GM12878 (cell line): ENCODE data around the gene CYREN. TPM values are rescaled to one million over a fixed set of nuclear protein-coding genes. Genes with fewer than 3 reads are reported as not detected.

Experiments
- ATAC-seq: fragments of 200-7000 bp; cut with Tn5 transposase; 3 replicates; pipeline ENCODE4 v1.9.1; 2020; ENCODE audit warnings: mild to moderate bottlenecking, moderate library complexity
- Bru-seq: library from RNA; stranded (reverse); fragments of 400-500 nt; gene quantifications from one replicate; lab custom pipeline; 2021; lab: Mats Ljungman, UMichigan
- BruChase-seq, 2 experiments: library from RNA; stranded (reverse); fragments of 400-500 nt; gene quantifications; one replicate each; lab custom pipeline; 2021; lab: Mats Ljungman, UMichigan
- BruUV-seq: library from RNA; stranded (reverse); fragments of 400-500 nt; replicated peaks from 2 replicates; lab custom pipeline; 2021; lab: Mats Ljungman, UMichigan
- CTCF ChIA-PET: fragments of 300-600 bp; sonication (Branson Sonifier 250); formaldehyde crosslinking; extraction: SDS; loops from one replicate; lab custom pipeline; 2021; ENCODE audit warnings: inconsistent platforms; lab: Yijun Ruan, JAX
- POLR2A ChIA-PET: fragments of 350-600 bp; formaldehyde crosslinking; extraction: SDS; loops from one replicate; lab custom pipeline; 2021; ENCODE audit warnings: inconsistent platforms; lab: Charles Lee
- RAD21 ChIA-PET: fragments of 300-600 bp; sonication (Branson Sonifier 250); formaldehyde crosslinking; loops from one replicate; lab custom pipeline; 2023; ENCODE audit warnings: antibody characterized with exemption; ENCODE audit not compliant: unreplicated experiment; lab: Charles Lee
- SMC1A ChIA-PET: fragments of 300-600 bp; sonication (Branson Sonifier 250); formaldehyde crosslinking; loops from one replicate; lab custom pipeline; 2023; ENCODE audit not compliant: unreplicated experiment, uncharacterized antibody; lab: Charles Lee
- DNase-seq: peaks from one replicate; pipeline ENCODE4 v3.0.0-alpha.2; 2011; ENCODE audit warnings: low read depth, low spot score
- FAIRE-seq: peaks from 3 replicates; lab custom pipeline; 2011; peaks lifted over from hg19 to GRCh38; lab: Jason Lieb, UNC
- H2AFZ ChIP-seq: 2 replicates; pipeline ENCODE4 v1.6.0; 2011; ENCODE audit warnings: low read depth, low read length, control low read depth; ENCODE audit not compliant: control insufficient read depth
- H3K27ac ChIP-seq: 2 replicates; pipeline ENCODE4 v1.5.1; 2011; ENCODE audit warnings: control low read depth; ENCODE audit not compliant: control insufficient read depth, insufficient read depth
- H3K27me3 ChIP-seq, 2 experiments: replicated peaks in 1 of 2; 2 replicates each; pipeline versions ENCODE4 v1.6.0 to v1.6.1; 2011; ENCODE audit warnings: low read length in 1 of 2; ENCODE audit not compliant: control insufficient read depth in 2 of 2, insufficient read depth in 2 of 2
- H3K36me3 ChIP-seq, 2 experiments: 2 replicates each; pipeline ENCODE4 v1.5.1; 2011; ENCODE audit warnings: low read length in 1 of 2; ENCODE audit not compliant: control insufficient read depth in 2 of 2, insufficient read depth in 2 of 2
- H3K4me1 ChIP-seq: 2 replicates; pipeline ENCODE4 v1.6.1; 2011; ENCODE audit warnings: mild to moderate bottlenecking, low read length, moderate library complexity, mixed read lengths; ENCODE audit not compliant: control insufficient read depth, insufficient read depth
- H3K4me2 ChIP-seq: 2 replicates; pipeline ENCODE4 v1.6.0; 2011; ENCODE audit warnings: control low read depth; ENCODE audit not compliant: control insufficient read depth, insufficient read depth
- H3K4me3 ChIP-seq: fragments of 200-600 bp; sonication (generic); 2 replicates; pipeline ENCODE4 v1.5.1; 2016
- H3K79me2 ChIP-seq: 2 replicates; pipeline ENCODE4 v1.6.0; 2011; ENCODE audit warnings: low read length; ENCODE audit not compliant: control insufficient read depth, insufficient read depth
- H3K9ac ChIP-seq: 2 replicates; pipeline ENCODE4 v1.8.0; 2011; ENCODE audit warnings: low read length, control low read depth, mixed read lengths; ENCODE audit not compliant: control insufficient read depth, insufficient read depth
- H3K9me3 ChIP-seq: replicated peaks from 3 replicates; pipeline ENCODE4 v1.5.1; 2011; ENCODE audit warnings: mild to moderate bottlenecking, low read length; ENCODE audit not compliant: control insufficient read depth, insufficient read depth
- H4K20me1 ChIP-seq: 2 replicates; pipeline ENCODE4 v1.6.0; 2011; ENCODE audit not compliant: control insufficient read depth, insufficient read depth
- BACH1 ChIP-seq: fragments of 450-650 bp; IDR thresholded peaks from 2 replicates; pipeline ENCODE4 v1.6.1; 2017; ENCODE audit warnings: mild to moderate bottlenecking, borderline replicate concordance
- CREB1 ChIP-seq: IDR thresholded peaks from 2 replicates; pipeline ENCODE4 v1.6.1; 2012; ENCODE audit warnings: low read depth, mild to moderate bottlenecking, inconsistent platforms
- HCFC1 ChIP-seq: fragments of 150-350 bp; IDR thresholded peaks from 2 replicates; pipeline ENCODE4 v1.6.1; 2014; ENCODE audit warnings: low read length
- HDAC2 ChIP-seq: fragments of 200-600 bp; sonication (generic); IDR thresholded peaks from 2 replicates; pipeline ENCODE4 v1.6.1; 2017
- MEF2A ChIP-seq: IDR thresholded peaks from 2 replicates; pipeline ENCODE4 v1.6.1; 2011; ENCODE audit warnings: low read depth, mild to moderate bottlenecking, low read length, moderate library complexity; ENCODE audit not compliant: insufficient read depth
- NFYB ChIP-seq: IDR thresholded peaks from 2 replicates; pipeline ENCODE4 v1.6.1; 2011; ENCODE audit warnings: low read depth, mild to moderate bottlenecking, low read length, improper control_type of control experiment, moderate library complexity; ENCODE audit not compliant: insufficient read depth
- NR2C2 ChIP-seq: IDR thresholded peaks from 2 replicates; pipeline ENCODE4 v1.6.1; 2011; ENCODE audit warnings: borderline replicate concordance, low read depth; ENCODE audit not compliant: control insufficient read depth, insufficient read length
- SIX5 ChIP-seq: IDR thresholded peaks from 2 replicates; pipeline ENCODE4 v1.6.1; 2011; ENCODE audit warnings: mild to moderate bottlenecking, low read depth, low read length, moderate library complexity; ENCODE audit not compliant: severe bottlenecking
- SRF ChIP-seq, 2 experiments: IDR thresholded peaks; 2 replicates each; pipeline ENCODE4 v1.6.1; 2011; ENCODE audit warnings: low read depth in 2 of 2, low read length in 2 of 2, mild to moderate bottlenecking in 1 of 2, moderate library complexity in 1 of 2
- TAF1 ChIP-seq: IDR thresholded peaks from 2 replicates; pipeline ENCODE4 v1.6.1; 2011; ENCODE audit warnings: mild to moderate bottlenecking, low read depth, low read length, borderline replicate concordance
- TCF7 ChIP-seq: IDR thresholded peaks from 2 replicates; pipeline ENCODE4 v1.6.1; 2014; ENCODE audit warnings: antibody characterized with exemption, borderline replicate concordance
- YBX1 ChIP-seq: fragments of 450-650 bp; IDR thresholded peaks from 2 replicates; pipeline ENCODE4 v1.6.1; 2016; ENCODE audit warnings: antibody characterized with exemption
- WGBS: methylation state at CpG from one replicate; pipeline ENCODE4 v1.1.6; 2016; ENCODE audit warnings: low lambda C conversion rate; ENCODE audit not compliant: insufficient replicate concordance, insufficient coverage; ENCODE audit errors: missing lambda C conversion rate; 5-methylcytosine and 5-hydroxymethylcytosine counted together
- in situ Hi-C: fragments of 300-500 bp; cut with MboI; formaldehyde crosslinking; loops from 9 replicates; pipeline ENCODE4 v1.14.3; 2018; ENCODE audit warnings: mixed read lengths
- intact Hi-C: fragments of 100-400 bp; cut with micrococcal nuclease; formaldehyde crosslinking; loops from one replicate; pipeline ENCODE4 v1.14.2; 2022; ENCODE audit not compliant: unreplicated experiment
- long read RNA-seq, 2 experiments: library from polyadenylated mRNA; unstranded; transcript quantifications; one replicate each; pipeline ENCODE4 v2.0.0, GENCODE V29; 2019 to 2020
- polyA minus RNA-seq, 3 experiments: library from RNA; depleted of rRNA, polyadenylated mRNA; stranded (reverse); fragments of >200 nt; gene quantifications; 2 replicates each; pipeline ENCODE4 v1.2.3, GENCODE V29; 2011
- polyA plus RNA-seq, 11 experiments: library from polyadenylated mRNA; depleted of rRNA in 4 of 11; unstranded in 6 of 11; stranded (reverse) in 5 of 11; fragments of >200 nt; fragmentation: Nextera tagmentation in 4 of 11; fragmentation: Illumina TruSeq in 1 of 11; extraction: Ambion mirVana in 4 of 11; extraction: Trizol in 1 of 11; gene quantifications; 1 replicate in 1 of 11; 2 replicates in 10 of 11; pipeline versions ENCODE4 v1.2.1 to v1.2.3, GENCODE V29; 2011 to 2016; ENCODE audit warnings: inconsistent platforms in 2 of 11, missing spikeins in 2 of 11, low read depth in 1 of 11
- total RNA-seq, 4 experiments: library from RNA; depleted of rRNA in 3 of 4; stranded (reverse); fragments of >200 nt in 3 of 4; fragmentation: Illumina TruSeq in 1 of 4; extraction: Trizol in 1 of 4; gene quantifications; 2 replicates each; pipeline versions ENCODE4 v1.2.1 to v1.2.3, GENCODE V29; 2013 to 2021
- TF ChIP-seq, protein P1 (sequence below): IDR thresholded peaks from 2 replicates; pipeline ENCODE4 v1.6.1; 2012; ENCODE audit warnings: mild to moderate bottlenecking, low read depth, low read length

CYREN gene, protein sequence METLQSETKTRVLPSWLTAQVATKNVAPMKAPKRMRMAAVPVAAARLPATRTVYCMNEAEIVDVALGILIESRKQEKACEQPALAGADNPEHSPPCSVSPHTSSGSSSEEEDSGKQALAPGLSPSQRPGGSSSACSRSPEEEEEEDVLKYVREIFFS
- total RNA-seq (2013; cell fraction: nucleolus; rRNA removed), result 111 and 122 TPM in 2 replicates
- total RNA-seq (2014; rRNA removed), result 61.3 and 61.5 TPM in 2 replicates
- total RNA-seq (2014; rRNA removed; fragmentation: Illumina TruSeq; extraction: Trizol), result 48.3 and 50.8 TPM in 2 replicates
- total RNA-seq (2021), result 55.3 and 58.0 TPM in 2 replicates
- polyA plus RNA-seq (2011; ENCODE audit: low read depth), result 30.9 TPM
- 64.3 and 64.5 TPM in 2 replicates for polyA plus RNA-seq (2011; rRNA removed)
- polyA plus RNA-seq (2011; cell fraction: cytosol; rRNA removed), result 66.1 and 70.1 TPM in 2 replicates
- 56.5 and 56.8 TPM in 2 replicates for polyA plus RNA-seq (2011; cell fraction: nucleus; rRNA removed)
- 44.2 and 50.8 TPM in 2 replicates for polyA plus RNA-seq (2012)
- polyA plus RNA-seq (2014; fragmentation: Illumina TruSeq; extraction: Trizol), result 42.5 and 46.0 TPM in 2 replicates
- polyA plus RNA-seq (2014; fragmentation: Nextera tagmentation; extraction: Ambion mirVana), result 10 to 100 TPM in 1 of 2 experiments, 1 to 10 TPM in 1; 8.7 to 12.9 TPM
- 49.6 and 54.6 TPM in 2 replicates for polyA plus RNA-seq (2014; rRNA removed)
- 10 to 100 TPM; 56.7 to 57.7 TPM for polyA plus RNA-seq (2016; fragmentation: Nextera tagmentation; extraction: Ambion mirVana)
- polyA minus RNA-seq (2011; rRNA and poly(A)+ RNA removed), result 66.1 and 105 TPM in 2 replicates
- polyA minus RNA-seq (2011; cell fraction: cytosol; rRNA and poly(A)+ RNA removed), result 22.8 and 23.1 TPM in 2 replicates
- polyA minus RNA-seq (2011; cell fraction: nucleus; rRNA and poly(A)+ RNA removed), result 65.0 and 93.4 TPM in 2 replicates
- Bru-seq, nascent RNA, result percentile 92 among the genes with signal in this experiment
- percentile 73 among the genes with signal in this experiment for BruChase-seq, experiment 1, labeled RNA remaining after a 6-hour chase
- percentile 82 among the genes with signal in this experiment for BruChase-seq, experiment 2, labeled RNA remaining after a 2-hour chase
- long read RNA-seq, experiment 1, transcript CYREN-202 (4 exons, 1,738 nt), result major isoform, 15 of 54 reads
- long read RNA-seq, experiment 1, partial matches to known transcripts, result 1 of 54 reads
- long read RNA-seq, experiment 1, other reads (novel, unspliced or antisense), result 32 of 54 reads
- long read RNA-seq, experiment 2, transcript CYREN-209 (4 exons, 596 nt), result minor isoform, 7 of 182 reads
- long read RNA-seq, experiment 2, transcript CYREN-201 (4 exons, 1,482 nt), result minor isoform, 15 of 182 reads
- long read RNA-seq, experiment 2, transcript CYREN-202 (4 exons, 1,738 nt), result major isoform, 39 of 182 reads
- long read RNA-seq, experiment 2, partial matches to known transcripts, result 8 of 182 reads
- long read RNA-seq, experiment 2, other reads (novel, unspliced or antisense), result 107 of 182 reads

DNA sequence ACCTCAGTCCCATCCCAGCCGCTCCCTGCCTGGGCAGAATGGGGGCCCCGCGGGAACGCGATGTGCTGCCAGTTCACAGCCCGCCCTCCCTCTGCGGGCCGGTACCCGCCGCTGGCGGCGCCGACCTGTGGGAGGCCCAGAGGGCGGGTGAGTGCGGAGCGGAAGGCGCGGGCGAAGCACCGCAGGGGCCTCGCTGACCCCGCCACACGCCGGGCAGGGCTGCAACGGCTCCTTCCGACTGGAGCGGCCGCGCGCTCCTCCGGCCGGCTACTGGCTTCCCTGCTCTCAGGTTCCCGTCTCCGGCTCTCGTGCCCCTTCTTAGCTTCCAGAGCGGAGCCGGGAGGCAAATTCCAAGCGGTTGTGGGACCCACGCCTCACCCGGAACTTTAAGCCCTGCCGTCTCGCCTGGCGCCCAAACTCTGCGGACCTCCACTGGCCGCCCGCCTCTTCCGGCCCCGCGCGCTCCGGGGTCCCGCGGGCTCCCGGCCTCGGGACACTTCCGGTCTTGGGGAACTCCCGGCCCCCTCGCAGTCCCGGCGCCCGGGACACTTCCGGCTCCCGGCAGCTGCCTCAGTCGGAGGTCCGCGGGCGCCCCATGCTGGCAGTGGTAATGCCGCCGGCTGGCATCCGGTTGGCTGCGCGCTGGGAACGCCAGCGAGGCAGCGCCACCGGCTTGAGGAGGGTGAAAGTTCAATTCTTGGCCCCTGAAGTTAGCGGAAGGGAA is at the start of gene CYREN:
Gene CYREN, minus strand, starts transcription at position 434 of the 724 bp plus-strand sequence. CDS start 1,785 bp downstream, outside the sequence.
- ChIA-PET SMC1A (interaction anchor here (0.8 to 13.1 kb wide), 22 partner anchors 10 to 537 kb away, joined by 3 to 158 read pairs (median 6); partner anchors contain the start of genes AGBL3, TMEM140 and WDR91), POLR2A (interaction anchor here (0.7 to 15.9 kb wide), 14 partner anchors 10 to 536 kb away, joined by 3 to 169 read pairs (median 18); partner anchors contain the start of genes AGBL3, TMEM140 and WDR91), CTCF (interaction anchor here (0.6 to 12.2 kb wide), 26 partner anchors 10 to 537 kb away, joined by 3 to 157 read pairs (median 4); partner anchors contain the start of genes AGBL3, BPGM, TMEM140 and WDR91), RAD21 (interaction anchor here (1.0 to 11.6 kb wide), 23 partner anchors 10 to 622 kb away, joined by 3 to 151 read pairs (median 5); partner anchors contain the start of genes AGBL3, AKR1B15, TMEM140 and WDR91)
- peak within 1 kb of the TSS; percentile 81 for H2AFZ ChIP-seq
- no peaks in the 10 kb centered on the region for H3K9me3 ChIP-seq
- FAIRE-seq (no peak), DNase-seq (no peak), ATAC-seq (peak; percentile 78)
- no peaks in the 10 kb centered on the region; the same call in 1 of the 2 replicates for H4K20me1 ChIP-seq
- peaks cover 24% of the 10 kb centered on the region for H3K4me1 ChIP-seq
- peak within 1 kb of the TSS; percentile 99 for H3K4me2 ChIP-seq
- H3K4me3 ChIP-seq, result peak within 1 kb of the TSS; percentile 84
- peak within 1 kb of the TSS; percentile 73 for H3K9ac ChIP-seq
- intact Hi-C loops (loop anchor here (1.0 to 5.0 kb wide), 4 partner anchors 22 to 538 kb away; partner anchors contain the start of genes AGBL3, BPGM and TMEM140), in situ Hi-C loops (no loop called here)
- WGBS, result 1% methylated on average over 74 of the region's 77 CpGs
- BruUV-seq, result no TSS peak
- no peaks in the 10 kb centered on the region for H3K27me3 ChIP-seq
- H3K79me2 ChIP-seq, result peaks cover 71% of the 10 kb centered on the region
- H3K27ac ChIP-seq, result peak within 1 kb of the TSS; percentile 96
- H3K36me3 ChIP-seq, result peaks cover 21 to 24% of the 10 kb centered on the region in 2 experiments
- TF ChIP-seq SIX5 (peak; percentile 45), BACH1 (peak; percentile 91), HCFC1 (peak; percentile 62), CREB1 (peak; percentile 44; the same call in 1 of the 2 replicates), SRF (IDR thresholded peaks at IDR 0.05; ENCODE audit: low read depth in 2 of 2, low read length in 2 of 2) (peak in 1 of 2 experiments; percentile 58; a peak in 1 of 4 replicates), HDAC2 (no peak), NFYB (no peak), MEF2A (peak; percentile 78), YBX1 (no peak), NR2C2 (no peak), TCF7 (no peak), TAF1 (no peak)
- TF ChIP-seq, protein P1, sequence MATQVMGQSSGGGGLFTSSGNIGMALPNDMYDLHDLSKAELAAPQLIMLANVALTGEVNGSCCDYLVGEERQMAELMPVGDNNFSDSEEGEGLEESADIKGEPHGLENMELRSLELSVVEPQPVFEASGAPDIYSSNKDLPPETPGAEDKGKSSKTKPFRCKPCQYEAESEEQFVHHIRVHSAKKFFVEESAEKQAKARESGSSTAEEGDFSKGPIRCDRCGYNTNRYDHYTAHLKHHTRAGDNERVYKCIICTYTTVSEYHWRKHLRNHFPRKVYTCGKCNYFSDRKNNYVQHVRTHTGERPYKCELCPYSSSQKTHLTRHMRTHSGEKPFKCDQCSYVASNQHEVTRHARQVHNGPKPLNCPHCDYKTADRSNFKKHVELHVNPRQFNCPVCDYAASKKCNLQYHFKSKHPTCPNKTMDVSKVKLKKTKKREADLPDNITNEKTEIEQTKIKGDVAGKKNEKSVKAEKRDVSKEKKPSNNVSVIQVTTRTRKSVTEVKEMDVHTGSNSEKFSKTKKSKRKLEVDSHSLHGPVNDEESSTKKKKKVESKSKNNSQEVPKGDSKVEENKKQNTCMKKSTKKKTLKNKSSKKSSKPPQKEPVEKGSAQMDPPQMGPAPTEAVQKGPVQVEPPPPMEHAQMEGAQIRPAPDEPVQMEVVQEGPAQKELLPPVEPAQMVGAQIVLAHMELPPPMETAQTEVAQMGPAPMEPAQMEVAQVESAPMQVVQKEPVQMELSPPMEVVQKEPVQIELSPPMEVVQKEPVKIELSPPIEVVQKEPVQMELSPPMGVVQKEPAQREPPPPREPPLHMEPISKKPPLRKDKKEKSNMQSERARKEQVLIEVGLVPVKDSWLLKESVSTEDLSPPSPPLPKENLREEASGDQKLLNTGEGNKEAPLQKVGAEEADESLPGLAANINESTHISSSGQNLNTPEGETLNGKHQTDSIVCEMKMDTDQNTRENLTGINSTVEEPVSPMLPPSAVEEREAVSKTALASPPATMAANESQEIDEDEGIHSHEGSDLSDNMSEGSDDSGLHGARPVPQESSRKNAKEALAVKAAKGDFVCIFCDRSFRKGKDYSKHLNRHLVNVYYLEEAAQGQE, result no peak
